ENCODE results near the gene ZNF678.

DNA sequence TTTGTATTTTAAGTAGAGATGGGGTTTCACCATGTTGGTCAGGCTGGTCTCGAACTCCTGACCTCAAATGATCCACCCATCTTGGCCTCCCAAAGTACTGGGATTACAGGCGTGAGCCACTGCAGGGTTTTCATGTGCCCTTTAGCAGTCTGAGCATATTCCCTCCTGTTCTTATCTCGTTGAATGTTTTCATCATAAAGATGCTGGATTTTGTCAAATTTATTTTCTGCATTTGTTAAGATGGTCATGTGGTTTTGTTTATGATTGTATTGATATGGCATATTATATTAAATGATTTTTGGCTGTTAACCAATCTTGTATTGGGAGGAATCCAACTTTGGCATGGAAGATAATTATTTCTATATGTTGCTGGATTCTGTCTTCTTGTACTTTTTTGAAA is 163.0 kb downstream of the ZNF678 start:
- no peak for TF ChIP-seq POLR2AphosphoS5 (IDR thresholded peaks at IDR 0.05)
- no peak for TF ChIP-seq EP300 (IDR thresholded peaks at IDR 0.05)
- no peak for TF ChIP-seq POLR2A (IDR thresholded peaks at IDR 0.05; ENCODE audit: low read depth)
- TF ChIP-seq, protein P1, sequence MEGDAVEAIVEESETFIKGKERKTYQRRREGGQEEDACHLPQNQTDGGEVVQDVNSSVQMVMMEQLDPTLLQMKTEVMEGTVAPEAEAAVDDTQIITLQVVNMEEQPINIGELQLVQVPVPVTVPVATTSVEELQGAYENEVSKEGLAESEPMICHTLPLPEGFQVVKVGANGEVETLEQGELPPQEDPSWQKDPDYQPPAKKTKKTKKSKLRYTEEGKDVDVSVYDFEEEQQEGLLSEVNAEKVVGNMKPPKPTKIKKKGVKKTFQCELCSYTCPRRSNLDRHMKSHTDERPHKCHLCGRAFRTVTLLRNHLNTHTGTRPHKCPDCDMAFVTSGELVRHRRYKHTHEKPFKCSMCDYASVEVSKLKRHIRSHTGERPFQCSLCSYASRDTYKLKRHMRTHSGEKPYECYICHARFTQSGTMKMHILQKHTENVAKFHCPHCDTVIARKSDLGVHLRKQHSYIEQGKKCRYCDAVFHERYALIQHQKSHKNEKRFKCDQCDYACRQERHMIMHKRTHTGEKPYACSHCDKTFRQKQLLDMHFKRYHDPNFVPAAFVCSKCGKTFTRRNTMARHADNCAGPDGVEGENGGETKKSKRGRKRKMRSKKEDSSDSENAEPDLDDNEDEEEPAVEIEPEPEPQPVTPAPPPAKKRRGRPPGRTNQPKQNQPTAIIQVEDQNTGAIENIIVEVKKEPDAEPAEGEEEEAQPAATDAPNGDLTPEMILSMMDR (IDR thresholded peaks at IDR 0.05), result no peak
